GM18951 (cell line): ENCODE data around the gene SLC25A20.

ENCODE experiments used
- POLR2A ChIP-seq: IDR thresholded peaks from 4 replicates; pipeline ENCODE4 v1.6.1; 2011; ENCODE audit warnings: mild to moderate bottlenecking; ENCODE audit not compliant: insufficient read length, insufficient read depth; ENCODE audit errors: extremely low read depth
- in situ Hi-C: fragments of 300-500 bp; cut with MboI; formaldehyde crosslinking; loops from one replicate; pipeline ENCODE4 v1.12.0; 2022; ENCODE audit warnings: low sequenced_read_pairs, mixed read lengths, inconsistent platforms; ENCODE audit not compliant: unreplicated experiment

The SLC25A20 gene

DNA sequence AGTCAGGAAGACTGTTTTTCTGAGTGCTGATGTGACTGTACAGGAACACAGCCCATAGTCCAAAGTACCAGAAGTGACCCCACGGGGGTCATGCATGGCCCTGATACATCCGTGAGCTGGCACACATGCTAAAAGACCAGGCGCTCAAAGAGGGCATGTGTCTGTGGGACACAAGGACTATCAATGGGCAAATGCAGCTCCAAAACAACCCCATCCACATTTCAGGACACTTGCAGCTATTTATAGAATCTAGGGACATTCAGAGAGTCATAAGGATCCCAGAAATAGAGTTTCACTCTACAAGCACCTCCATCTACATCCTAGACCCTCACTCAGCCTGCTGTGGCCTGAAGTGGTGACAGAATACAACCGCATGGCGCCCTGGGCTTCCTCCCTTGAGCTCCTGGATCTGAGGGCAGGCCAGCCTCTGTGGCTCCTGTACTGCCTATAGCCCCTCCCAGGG, 17.0 kb downstream of the SLC25A20 start:
- TF ChIP-seq POLR2A = no peak
- in situ Hi-C loops = no loop called here

DNA sequence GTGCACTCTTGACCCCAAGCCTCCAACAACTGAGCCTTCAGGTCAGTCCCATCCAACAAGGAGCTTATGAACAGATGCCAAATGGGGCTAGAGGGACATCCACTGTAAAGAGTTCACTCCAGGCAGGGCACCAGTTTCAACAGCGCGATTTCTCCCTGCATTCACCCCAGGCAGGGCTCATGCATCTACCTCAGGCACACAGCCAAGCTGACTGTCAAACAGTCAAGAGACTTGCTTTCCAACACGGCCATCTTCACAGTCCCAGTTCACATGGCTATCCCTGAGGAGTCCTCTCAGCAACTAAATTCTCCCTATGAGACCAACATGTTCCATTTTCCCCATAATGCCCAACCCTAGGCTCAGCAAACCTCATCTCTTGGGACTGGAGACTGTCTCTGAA, 17.7 kb downstream of the SLC25A20 start:
- no peak for TF ChIP-seq POLR2A
- in situ Hi-C loops = no loop called here

DNA sequence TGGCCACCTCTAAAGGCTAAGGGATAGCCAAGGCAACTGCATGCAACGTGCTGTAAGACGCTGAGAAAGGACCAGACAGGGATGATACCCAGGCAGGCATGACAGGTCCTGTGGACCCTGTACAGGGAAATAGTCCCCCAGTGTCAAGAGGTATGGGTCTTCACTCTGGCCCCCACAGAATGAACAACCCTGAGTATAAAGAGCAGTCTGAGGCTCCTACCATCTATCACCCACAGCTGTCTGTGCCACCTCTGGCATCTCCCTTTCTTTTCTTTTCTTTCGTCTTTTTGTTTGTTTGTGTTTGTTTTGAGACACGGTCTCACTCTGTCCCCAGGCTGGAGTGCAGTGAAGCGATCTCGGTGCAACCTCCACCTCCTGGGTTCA, 18.7 kb downstream of the SLC25A20 start:
- in situ Hi-C loops = no loop called here
- no peak for TF ChIP-seq POLR2A

DNA sequence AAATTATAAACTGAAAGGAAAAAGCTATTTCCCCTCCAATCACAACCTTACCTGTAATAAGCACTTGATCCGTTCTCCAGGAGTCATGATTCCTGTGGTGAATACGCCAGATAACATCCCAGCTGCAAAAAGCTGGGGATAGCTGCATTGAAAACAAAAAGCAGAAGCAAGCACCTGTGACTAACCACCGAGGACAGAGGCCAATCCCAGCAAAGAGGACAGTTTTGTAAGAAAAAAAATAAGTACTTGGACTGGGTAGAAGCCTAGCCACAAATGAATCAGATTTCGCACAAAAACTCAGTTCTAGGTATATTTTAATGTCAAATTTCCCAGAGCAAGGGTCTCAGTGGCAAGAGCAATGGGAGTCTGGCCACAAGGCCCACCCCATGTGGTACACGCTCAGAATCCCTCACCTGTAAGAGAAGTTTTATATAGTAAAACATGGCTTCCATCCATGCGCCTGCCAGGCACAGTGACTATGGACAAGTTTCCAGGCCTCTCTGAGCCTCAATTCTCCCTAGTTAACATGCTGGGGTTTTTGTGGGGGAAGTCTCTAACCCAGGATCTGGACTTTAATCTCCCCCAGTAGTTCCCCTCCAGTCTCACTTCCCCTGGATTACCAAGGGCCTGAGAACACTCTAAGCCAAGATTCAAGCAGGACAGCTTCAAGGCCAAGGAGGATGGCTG, 19.2 kb downstream of the SLC25A20 start:
- in situ Hi-C loops = no loop called here

DNA sequence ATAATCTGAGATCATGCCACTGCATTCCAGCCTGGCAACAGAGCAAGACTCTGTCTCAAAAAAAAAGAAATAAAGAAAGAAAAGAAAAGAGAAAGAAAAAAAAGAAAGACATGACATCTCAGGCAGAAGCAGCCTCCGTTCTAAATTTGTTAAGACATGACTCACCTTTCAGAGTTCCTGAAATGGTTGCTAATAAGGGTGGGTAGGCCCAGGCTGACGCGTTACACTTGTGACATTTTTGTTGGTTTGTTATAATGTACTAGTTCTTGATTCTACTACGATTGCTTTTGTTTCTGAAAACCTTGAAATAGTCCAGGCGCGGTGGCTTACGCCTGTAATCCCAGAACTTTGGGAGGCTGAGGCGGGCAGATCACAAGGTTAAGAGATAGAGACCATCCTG, 21.0 kb downstream of the SLC25A20 start:
- in situ Hi-C loops = no loop called here
- no peak for TF ChIP-seq POLR2A

More for the DNA sequence above, 19.2 kb downstream of the SLC25A20 start:
- no peak for TF ChIP-seq POLR2A

DNA sequence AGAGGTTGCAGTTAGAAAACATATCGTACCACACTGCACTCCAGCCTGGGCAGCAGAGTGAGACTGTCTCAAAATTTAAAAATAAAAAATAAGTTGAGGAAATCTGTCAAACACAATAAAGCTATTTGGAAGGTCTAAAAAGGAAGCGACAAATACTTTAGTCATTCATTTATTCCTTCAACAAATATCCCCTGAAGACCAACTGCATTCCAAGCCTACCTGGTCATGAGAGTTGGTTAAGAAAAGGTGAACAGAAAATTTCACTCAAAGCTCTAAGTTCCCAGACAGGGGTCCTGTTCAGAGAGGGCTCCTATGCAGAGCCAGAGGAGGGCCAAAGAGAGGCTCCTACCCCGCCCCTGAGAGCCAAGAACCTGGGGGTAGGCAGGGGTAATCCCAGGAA, 35.6 kb downstream of the SLC25A20 start:
- in situ Hi-C loops = no loop called here
- no peak for TF ChIP-seq POLR2A

DNA sequence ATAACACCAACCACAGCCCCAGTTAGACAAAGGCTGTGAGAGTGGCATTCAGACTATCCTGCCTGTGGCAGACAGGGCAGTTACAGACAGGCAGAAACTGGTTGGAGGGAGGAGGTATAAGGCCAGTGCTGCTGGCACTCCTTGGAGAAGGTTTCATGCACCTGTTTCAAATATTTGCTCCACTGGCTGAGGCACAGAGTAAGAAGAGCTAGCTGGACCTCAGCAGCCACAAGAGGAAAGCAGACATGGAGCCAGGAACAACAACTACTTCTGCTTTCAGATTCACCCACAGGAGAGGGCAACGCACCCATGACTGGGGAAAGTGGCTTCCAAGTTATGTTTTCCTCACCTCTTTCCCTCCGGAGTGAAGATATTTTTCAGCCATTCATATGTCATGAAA, 39.5 kb downstream of the SLC25A20 start:
- no peak for TF ChIP-seq POLR2A
- in situ Hi-C loops = no loop called here

DNA sequence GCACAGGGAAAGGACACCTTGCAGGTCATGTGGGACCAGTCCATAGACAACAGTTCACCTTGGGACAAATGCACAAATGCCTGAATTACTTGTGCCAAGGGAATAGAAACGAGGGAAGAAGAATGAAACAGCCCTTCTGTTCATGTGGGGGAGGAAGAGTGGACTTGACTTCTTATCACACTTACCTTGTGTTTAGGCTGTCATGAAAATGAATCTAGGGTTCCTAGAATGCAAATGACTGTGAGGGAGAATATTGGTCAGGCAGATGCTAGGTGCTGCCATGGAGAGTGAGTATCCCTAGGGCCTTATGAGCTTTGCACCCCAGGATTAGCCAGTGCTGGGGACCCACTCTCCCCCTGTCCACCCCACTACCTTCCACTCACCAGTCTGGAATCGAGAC, 40.0 kb downstream of the SLC25A20 start:
- in situ Hi-C loops = no loop called here
- no peak for TF ChIP-seq POLR2A

DNA sequence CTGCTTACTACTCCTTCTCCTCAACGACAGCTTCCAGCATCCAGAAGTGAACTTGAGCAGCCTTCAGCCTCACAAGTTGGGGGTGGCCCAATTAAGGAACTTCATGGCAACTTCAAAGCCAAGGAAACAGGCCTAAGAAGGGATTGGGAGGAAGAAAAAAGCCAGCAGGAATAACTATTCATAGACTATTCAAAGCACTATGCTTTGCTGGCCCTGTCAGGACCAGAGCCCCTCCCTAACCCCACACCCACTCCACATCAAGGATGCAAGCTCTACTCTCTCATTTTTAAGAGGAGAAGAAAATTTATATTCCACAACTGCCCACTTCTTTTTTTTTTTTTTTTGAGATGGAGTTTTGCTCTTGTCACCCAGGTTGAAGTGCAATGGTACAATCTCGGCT, 41.0 kb downstream of the SLC25A20 start:
- in situ Hi-C loops = no loop called here
- no peak for TF ChIP-seq POLR2A

DNA sequence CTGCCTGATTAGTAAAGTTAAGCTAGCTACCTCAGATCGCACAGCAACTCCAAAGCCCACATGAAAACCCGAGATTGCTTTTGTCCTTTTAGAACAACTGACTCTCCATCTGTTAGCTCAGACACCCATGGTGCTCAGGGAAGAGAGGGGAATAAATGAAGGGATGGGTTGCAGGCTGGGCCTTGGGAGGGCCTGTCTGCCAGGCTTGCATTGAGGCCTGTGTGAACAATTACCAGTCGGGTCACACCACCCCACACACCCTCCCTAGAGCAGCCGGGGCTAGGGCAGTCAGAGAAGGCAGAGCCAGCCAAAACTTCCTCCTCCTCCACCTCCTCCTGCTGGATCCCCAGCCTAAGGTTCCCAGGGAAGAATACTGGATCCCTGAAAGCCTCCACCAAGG, 42.2 kb downstream of the SLC25A20 start:
- no peak for TF ChIP-seq POLR2A
- in situ Hi-C loops = no loop called here

DNA sequence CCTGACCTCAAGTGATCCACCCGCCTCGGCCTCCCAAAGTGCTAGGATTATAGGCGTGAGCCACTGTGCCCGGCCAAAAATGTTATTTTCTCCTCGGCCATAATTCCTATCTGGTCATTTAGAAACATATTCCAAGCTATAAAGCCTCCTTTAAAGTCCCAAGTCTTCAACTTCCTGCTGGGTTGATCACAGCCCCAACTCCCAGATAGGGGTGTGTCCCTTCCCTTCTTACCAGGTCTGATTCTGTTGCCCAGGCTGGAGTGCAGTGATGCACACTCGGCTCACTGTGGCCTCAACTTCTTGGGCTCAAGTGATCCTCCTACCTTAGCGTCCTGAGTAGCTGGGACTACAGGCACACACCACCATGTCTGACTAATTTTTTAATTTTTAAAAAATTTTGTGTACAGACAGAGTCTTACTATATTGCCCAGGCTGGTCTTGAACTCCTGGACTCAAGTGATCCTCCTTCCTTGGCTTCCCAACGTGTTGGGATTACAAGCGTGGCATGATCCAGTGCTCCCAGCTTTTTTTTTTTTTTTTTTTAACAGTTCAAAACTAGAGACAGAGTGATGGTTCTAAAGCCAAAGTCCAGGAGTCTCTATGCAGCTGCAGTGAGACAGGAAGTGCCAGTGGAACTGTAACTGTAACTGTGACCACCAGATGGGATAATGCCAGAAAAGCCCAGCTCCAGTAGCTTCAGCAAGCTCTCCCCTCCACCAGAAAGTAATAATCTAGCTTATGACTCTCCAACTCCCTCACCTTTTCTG, 42.8 kb downstream of the SLC25A20 start:
- in situ Hi-C loops = no loop called here
- TF ChIP-seq POLR2A = no peak

DNA sequence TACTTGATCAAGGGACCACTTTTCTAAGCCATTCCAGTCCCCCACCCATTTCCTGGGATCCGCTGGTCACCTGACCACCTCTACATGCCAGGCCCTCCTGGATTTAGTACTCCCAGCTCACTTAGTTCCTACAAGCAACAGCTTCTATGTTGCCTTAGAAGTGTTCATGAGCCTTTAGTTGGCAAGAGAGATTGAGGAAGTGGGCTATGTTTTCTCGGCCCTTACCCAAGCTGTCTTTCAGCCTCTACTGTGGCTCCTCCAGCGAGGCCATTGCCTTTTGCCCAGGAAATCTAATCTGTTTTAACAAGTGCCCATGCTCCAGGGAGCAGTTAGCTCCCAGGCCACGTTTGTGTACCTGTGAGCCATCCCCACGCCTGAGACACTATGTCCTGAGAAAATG, 46.5 kb downstream of the SLC25A20 start:
- in situ Hi-C loops = no loop called here
- no peak for TF ChIP-seq POLR2A

DNA sequence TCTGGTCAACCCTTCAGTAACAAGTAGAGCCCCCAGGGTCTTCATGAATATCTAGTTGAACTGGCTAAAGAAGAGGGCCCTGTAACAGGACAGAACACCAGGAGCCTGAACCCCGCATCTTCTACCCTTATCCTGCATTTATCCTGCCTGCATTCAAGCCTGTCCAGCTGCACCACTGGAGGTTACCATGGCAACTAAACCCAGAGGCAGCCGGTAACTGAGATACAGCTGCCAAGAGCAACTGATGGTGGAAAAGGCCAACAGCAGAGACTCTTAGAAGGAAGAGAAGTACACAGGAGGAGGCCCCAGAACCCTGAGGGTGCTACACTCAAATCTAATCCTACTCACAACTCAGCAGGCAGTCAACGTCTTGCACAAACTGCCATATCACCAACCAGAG, 47.3 kb downstream of the SLC25A20 start:
- in situ Hi-C loops = no loop called here
- no peak for TF ChIP-seq POLR2A
